ENCODE measurements around the gene SLC25A3.
A peak's percentile ranks its signal among the peaks of the same experiment; 100 is the strongest.

The SLC25A3 gene

GRCh38 chr12:98579347-98579746, 14.1 kb upstream of the SLC25A3 start:
- TF ChIP-seq CTCF (IDR thresholded peaks at IDR 0.05; ENCODE audit: low read length, missing control alignments) = no peak
- no peak overlapping the region for H3K4me3 ChIP-seq (replicated peaks; ENCODE audit: low read depth, low read length)
- no peak for DNase-seq (ENCODE audit: low read depth)

GRCh38 chr12:98579835-98580234, 13.7 kb upstream of the SLC25A3 start:
- H3K4me3 ChIP-seq (replicated peaks; ENCODE audit: low read depth, low read length) = no peak overlapping the region
- no peak for DNase-seq (ENCODE audit: low read depth)
- TF ChIP-seq CTCF (IDR thresholded peaks at IDR 0.05; ENCODE audit: low read length, missing control alignments) = no peak

- no peak for TF ChIP-seq CTCF (IDR thresholded peaks at IDR 0.05; ENCODE audit: low read length, missing control alignments)
- no peak for DNase-seq (ENCODE audit: low read depth)
- H3K4me3 ChIP-seq (replicated peaks; ENCODE audit: low read depth, low read length) = no peak overlapping the region
Observed at GRCh38 chr12:98580695-98581094, 12.8 kb upstream of the SLC25A3 start.

- no peak overlapping the region for H3K4me3 ChIP-seq (replicated peaks; ENCODE audit: low read depth, low read length)
- no peak for TF ChIP-seq CTCF (IDR thresholded peaks at IDR 0.05; ENCODE audit: low read length, missing control alignments)
- no peak for DNase-seq (ENCODE audit: low read depth)
Observed at GRCh38 chr12:98581101-98581500, 12.4 kb upstream of the SLC25A3 start.

- DNase-seq (ENCODE audit: low read depth) = peak; percentile 34
- H3K4me3 ChIP-seq (replicated peaks; ENCODE audit: low read depth, low read length) = no peak overlapping the region
- TF ChIP-seq CTCF (IDR thresholded peaks at IDR 0.05; ENCODE audit: low read length, missing control alignments) = no peak
Observed at GRCh38 chr12:98582093-98582492, 11.4 kb upstream of the SLC25A3 start.

GRCh38 chr12:98587084-98587483, 6.4 kb upstream of the SLC25A3 start:
- H3K4me3 ChIP-seq (replicated peaks; ENCODE audit: low read depth, low read length) = no peak overlapping the region
- no peak for TF ChIP-seq CTCF (IDR thresholded peaks at IDR 0.05; ENCODE audit: low read length, missing control alignments)
- DNase-seq (ENCODE audit: low read depth) = no peak

- no peak for TF ChIP-seq CTCF (IDR thresholded peaks at IDR 0.05; ENCODE audit: low read length, missing control alignments)
Observed at GRCh38 chr12:98591209-98591608, 2.3 kb upstream of the SLC25A3 start.

More at GRCh38 chr12:98591209-98591608, 2.3 kb upstream of the SLC25A3 start:
- no peak overlapping the region for H3K4me3 ChIP-seq (replicated peaks; ENCODE audit: low read depth, low read length)
- DNase-seq (ENCODE audit: low read depth) = peak; percentile 34
